Measurements from ENCODE around the gene DMRT2.

The DMRT2 gene

DNA sequence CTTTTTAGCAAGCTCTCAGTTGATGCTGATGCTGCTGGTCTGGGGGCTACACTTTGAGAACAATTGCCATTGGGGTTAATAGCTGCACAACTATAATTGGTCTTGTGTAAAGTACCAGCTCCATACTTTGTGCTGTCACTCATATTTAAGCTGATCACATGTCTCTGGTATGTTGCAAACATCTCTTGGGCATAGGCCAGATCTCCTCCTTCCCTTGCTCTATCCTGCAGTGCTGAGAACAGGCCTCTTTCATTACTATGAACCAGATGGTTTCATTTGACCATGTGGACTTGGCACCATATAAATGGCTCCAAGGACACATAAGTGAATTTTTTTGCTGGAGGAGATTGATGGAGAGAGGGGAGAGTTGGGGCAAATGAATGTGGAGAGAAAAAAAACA, 48.4 kb downstream of the DMRT2 start:
- H3K4me1 Mint-ChIP-seq: no peaks in the 10 kb centered on the region
- H3K27ac Mint-ChIP-seq: no peak overlapping the region
- no peaks in the 10 kb centered on the region for H3K9me3 Mint-ChIP-seq
- no peak overlapping the region for H3K4me3 Mint-ChIP-seq
- peaks cover 18% of the 10 kb centered on the region for H3K27me3 Mint-ChIP-seq
- no peaks in the 10 kb centered on the region for H3K36me3 Mint-ChIP-seq

DNA sequence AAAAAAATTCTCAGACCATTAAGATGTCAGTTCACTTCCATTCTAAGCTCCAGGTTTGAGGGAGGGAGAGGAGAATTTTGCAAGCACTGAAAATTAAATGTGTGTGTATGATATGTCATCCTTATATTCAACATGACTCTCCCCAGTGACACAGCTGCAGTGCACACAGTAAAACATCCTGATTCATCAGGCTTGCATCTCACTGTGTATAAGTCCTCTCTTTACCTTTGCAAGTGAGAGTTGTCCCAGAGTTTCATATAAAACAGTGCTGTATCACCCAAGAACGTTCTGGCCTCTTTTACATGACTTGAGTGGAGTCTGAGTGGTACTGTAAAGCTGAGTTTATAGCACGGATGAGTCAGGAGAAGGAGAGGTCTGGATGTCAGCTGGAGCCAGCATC, 50.0 kb downstream of the DMRT2 start:
- Mint-ChIP-seq H3K9me3 (no peaks in the 10 kb centered on the region), H3K27ac (no peak overlapping the region), H3K4me3 (no peak overlapping the region), H3K36me3 (no peaks in the 10 kb centered on the region), H3K4me1 (no peaks in the 10 kb centered on the region), H3K27me3 (peaks cover 19% of the 10 kb centered on the region)

DNA sequence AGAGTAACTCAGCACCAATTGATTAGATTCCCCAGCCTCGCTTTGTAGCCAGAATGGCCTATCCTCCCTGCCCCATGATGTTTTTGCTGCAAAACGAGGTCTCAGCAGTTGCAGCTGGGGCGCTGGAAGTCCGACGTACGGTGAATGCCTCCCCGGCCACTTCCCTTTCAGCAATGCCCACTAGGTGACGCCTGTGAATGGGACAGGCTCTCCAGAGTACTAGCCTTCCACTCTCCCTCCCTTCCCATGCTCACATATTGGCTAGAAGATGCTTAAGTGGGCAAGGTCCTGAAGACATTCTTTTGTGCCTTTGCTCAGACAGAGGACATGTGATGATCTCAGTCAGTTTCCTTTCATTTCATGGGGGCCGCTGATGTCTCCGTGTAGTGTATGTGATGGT, 50.8 kb downstream of the DMRT2 start:
- H3K36me3 Mint-ChIP-seq: no peaks in the 10 kb centered on the region
- H3K4me3 Mint-ChIP-seq: no peak overlapping the region
- H3K4me1 Mint-ChIP-seq: no peaks in the 10 kb centered on the region
- no peaks in the 10 kb centered on the region for H3K9me3 Mint-ChIP-seq
- no peak overlapping the region for H3K27ac Mint-ChIP-seq
- peaks cover 19% of the 10 kb centered on the region for H3K27me3 Mint-ChIP-seq

DNA sequence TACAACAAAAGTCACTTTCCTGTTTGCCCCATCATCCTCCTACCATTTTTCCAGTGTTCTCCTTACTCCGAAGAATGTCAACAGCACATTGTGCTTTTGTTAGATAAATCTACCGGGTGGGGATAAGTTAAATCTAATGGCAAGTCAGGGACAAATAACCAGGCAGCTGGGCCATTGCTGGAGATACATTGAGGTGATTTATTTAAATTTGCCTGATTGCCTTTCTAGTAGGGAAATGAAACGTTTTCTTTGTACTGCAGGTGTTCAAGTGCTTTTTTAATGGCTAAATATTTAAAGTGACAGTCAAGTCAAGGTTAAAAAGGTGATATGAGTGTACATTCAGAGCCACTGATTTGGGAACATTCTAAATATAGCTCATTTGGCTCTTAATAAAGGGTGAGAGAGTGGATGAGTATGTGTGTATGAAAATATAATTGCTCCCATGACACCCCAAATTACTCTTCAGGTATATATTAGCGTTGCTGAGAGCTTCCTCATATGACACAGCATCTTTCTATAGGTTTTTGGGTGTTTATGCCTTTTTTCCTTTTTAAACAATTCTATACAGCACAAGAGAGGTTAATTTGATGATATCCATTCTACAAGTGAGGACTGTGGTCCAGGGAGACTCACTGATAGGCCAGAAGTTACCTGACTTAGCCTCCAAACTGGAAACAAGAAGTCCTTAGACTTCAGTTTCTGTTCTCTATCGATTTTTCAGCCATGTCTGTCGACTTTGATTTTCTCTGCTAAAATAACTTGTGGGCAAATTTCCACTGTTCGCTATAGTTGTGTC, 51.9 kb downstream of the DMRT2 start:
- H3K4me3 Mint-ChIP-seq: no peak overlapping the region
- H3K4me1 Mint-ChIP-seq: no peaks in the 10 kb centered on the region
- no peaks in the 10 kb centered on the region for H3K9me3 Mint-ChIP-seq
- no peaks in the 10 kb centered on the region for H3K36me3 Mint-ChIP-seq
- no peak overlapping the region for H3K27ac Mint-ChIP-seq
- peaks cover 17% of the 10 kb centered on the region for H3K27me3 Mint-ChIP-seq

DNA sequence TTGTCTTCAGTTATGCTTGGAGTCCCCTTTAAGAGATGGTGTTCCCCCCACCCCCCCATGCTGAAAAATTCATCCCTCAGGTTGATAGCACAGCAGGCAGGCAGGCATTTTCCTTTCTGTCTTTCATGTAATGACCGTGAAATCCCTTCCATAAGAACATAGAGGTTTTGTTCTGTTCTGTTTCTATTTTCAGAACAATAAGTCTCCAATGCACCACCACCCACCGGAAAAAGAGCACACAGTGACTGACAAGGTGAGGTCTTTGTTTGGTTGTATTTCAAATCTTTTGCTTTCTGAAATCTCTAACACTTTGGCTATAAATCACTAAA, 52.4 kb downstream of the DMRT2 start:
- H3K27ac Mint-ChIP-seq: no peak overlapping the region
- H3K27me3 Mint-ChIP-seq: peaks cover 14% of the 10 kb centered on the region
- H3K36me3 Mint-ChIP-seq: no peaks in the 10 kb centered on the region
- no peaks in the 10 kb centered on the region for H3K4me1 Mint-ChIP-seq
- H3K4me3 Mint-ChIP-seq: no peak overlapping the region
- H3K9me3 Mint-ChIP-seq: peaks cover under 1% of the 10 kb centered on the region

Data from activated naive CD4-positive, alpha-beta T cell treated with anti-CD3 and anti-CD28 coated beads, Interleukin-2, amount 50 U/mL, for 24 hours (primary cell).